GM19025 (cell line): ENCODE data around the gene DRICH1.
"Not testable (repeated sequence)": the region's sequence is repeated elsewhere in the genome, so short reads cannot be mapped to it uniquely, and the experiment has no call there.

Experiments used
- ATAC-seq: cut with Tn5 transposase; IDR thresholded peaks from one replicate; pipeline ENCODE4 v1.9.1; 2021; ENCODE audit warnings: mild to moderate bottlenecking, low read depth, moderate library complexity; ENCODE audit not compliant: unreplicated experiment

DRICH1 gene, protein sequence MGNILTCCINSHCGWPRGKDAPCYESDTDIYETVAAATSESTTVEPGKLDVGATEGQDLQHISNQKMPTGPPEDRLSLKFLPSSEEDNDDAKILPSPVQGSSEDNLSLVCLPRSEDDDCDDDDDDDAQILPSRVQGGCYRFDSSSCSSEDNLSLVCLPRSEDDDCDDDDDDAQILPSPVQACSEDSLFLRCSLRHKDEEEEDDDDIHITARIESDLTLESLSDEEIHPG

DNA sequence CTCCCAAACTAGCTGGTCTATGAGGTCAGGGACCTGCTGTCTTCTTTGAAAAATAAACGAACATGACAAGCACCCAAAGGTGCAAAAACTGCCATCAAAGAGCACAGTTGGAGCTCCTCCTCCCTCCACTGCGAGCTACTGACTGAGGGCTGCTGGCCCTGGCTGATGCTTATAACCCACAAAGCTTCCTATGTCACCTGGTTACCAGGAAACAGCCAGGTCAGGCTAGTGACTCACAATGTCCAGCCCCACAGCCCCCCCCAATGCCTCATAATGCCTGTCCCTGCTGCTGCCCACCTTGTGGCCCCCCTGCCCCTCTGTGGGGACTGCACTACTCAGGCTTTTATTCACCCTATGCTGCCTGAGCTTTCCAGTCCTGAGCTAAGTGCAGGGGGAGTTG is at the start of gene DRICH1:
Gene DRICH1 (minus strand): TSS at position 144 of the 400 bp plus-strand sequence. CDS start 298 bp downstream, outside the sequence.
- ATAC-seq, result no peak

DNA sequence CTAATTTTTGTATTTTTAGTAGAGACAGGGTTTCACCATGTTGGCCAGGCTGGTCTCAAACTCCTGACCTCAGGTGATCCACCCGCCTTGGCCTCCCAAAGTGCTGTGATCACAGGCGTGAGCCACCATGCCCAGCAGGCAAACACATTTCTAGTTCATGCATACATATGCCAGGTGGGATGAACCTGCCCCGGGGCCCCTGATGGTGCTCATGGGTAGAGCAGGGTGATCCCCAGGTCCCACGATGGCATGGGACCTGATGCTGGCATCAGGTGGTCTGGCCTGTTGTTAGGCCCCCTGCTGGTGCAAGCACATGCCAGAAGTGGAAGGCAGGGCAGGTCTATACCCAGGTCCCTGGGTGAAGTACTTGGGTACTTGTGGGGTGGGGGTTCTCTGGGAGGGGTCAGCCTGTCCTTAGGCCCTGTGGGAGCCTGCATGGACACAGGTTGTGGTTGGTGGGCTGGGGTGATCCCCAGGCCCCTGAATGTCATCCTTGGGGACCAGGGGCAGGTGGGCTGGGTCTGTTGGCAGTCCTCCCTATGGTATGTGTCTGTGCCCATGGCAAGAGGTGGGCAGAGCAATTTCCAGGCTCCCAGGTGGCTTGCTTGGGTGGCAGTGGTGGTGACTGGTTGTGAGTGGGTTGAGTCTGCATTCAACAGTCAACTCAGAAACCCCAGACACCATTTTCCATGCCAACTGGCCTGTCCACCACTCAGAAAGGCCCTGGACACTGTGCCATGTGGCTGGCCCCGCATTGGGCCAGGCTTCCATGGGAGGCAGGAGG is 49.1 kb upstream of the DRICH1 start:
- ATAC-seq, result no peak

DNA sequence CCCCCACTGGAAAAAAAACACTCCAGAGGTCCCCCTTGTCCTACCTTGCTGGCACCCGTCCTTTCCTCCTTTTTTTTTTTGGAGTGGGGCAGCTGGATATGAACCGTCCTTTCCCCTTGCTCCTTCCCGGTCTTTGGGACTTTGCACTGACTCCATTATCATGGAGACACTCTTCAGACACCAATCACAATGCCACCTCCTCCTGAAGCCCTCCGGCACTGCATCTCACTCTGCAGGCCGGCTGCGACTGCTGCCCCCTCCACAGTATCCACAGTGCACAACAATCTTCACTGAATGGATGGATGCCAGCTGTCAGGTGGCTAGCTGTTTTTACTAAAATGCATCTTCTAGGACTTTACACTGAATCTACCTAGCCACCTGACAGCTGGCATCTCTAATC is 46.0 kb upstream of the DRICH1 start:
- no peak for ATAC-seq

DNA sequence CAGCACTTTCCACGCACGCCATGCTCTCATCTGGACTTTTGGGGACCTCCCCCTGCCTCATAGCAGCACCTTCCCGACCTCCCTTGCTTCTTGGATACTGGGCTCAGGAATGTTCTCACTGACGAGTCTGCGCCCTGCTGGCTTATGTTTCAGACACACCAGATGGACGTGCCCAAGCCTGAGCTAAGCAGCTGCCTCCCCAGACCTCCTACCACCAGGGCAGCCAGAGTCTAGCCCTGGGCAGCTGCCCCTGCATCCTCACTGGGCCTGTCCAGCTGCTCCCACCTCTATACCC is 45.5 kb upstream of the DRICH1 start:
- ATAC-seq, result no peak

DNA sequence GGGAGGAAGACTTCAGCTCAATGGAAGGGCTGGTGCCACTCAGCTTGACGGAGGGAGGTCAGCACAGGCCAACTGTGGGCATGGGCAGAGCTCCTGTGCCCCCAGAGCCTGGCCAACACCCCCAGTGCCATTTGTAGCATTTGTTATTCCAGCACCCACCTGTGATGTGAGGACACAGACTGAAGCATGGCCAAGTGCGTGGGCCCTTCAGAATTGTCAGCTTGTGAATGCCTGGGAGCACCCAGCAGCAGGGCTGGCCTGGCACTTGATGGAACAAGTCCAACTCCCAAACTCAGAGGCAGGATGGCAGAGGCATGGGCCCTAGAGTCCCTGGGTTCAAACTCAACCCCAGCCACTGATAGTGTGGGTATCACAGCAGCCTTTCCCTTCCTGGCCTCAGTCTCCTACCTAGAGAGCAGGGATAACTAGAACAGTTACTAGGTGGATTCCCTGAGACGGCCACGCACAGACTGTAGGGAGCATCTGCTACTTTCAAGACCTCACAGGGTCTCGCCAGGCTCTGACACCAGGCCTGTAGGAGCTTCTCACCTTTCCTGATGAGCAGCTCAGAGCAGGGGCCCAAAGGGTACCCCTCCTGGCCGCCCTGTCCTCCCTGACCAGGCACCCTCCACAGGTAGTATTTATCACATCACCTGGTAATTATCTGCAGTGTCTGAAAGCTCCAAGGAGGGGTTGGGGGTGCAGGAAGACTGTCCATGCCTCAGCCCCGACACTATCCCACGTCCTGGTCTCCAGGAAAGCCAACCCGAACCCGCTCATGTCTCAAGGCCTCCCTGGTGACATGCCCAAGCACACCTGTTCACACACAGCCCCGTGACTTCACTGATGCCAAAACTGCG is 45.0 kb upstream of the DRICH1 start:
- not testable (repeated sequence) for ATAC-seq

DNA sequence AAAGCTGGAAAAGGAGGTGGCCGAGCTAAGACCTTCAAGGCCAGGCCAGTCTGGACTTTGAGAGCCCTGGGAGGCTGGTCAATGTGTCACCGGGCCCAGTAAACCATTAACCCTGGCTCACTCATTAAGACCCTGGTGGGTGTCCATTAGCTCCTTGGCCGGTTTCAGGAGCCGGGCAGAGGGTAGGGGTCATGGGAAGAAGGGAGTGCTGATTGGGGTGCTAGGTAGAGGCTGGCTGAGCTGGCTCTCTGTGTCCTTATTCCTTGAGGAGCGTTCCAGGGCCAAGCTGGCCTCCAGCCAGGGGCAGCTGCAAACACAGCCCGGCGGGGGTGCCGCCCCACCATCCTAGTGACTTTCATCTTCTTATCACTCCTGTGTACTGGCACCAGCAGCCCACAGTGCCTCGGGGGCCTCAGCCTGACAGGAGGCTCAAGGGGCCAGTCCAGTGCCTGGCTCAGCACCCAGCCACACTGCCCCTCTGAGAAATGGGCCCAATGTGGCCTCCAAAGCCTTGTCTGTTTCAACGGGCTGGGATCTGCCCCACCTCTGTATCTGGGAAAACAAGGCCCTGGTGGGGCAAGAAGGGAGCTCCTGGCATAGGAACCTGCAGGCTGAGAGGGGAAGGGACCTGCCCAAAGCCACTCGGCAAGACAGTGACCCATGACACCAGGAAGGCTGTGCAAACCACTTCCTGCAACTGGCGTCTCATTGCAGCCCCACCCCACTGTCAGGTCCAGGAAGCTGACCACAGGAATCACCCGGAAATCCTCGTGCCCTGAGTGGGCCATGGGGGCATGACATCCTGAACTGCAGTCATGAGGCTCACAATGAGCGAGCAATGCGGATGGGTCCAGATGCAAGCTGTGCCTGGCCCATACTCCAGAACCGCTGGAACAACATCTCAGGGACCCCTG is 43.6 kb upstream of the DRICH1 start:
- no peak for ATAC-seq

DNA sequence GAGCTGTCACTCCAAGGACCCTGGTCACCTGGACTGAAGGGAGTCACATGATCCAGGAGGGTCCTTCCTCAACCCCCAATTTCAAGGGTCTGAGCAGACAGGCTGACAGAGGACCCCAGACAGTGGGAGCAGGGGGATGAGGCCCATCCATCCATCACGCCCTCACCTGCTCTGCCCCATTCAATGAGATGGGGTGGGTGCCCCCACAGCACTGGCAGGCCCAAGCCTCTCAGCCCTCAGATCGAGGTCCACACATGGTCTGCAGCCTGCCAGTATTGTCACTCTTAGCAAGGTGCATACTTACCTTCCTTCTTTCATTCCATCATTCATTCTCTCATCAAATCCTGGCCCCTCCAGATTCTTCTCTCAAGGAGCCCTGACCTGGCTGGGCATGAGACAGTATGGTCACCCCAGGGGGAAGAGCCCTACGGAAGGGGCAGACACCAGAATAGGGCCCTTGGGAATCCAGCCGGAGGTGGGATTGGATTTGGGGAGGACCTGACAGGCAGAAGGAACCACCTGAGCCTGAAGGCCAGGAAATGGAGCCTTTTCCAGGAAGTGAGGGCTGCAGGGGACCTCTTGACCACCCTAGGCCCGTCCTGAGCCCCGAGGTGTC is 42.9 kb upstream of the DRICH1 start:
- ATAC-seq, result not testable (repeated sequence)

DNA sequence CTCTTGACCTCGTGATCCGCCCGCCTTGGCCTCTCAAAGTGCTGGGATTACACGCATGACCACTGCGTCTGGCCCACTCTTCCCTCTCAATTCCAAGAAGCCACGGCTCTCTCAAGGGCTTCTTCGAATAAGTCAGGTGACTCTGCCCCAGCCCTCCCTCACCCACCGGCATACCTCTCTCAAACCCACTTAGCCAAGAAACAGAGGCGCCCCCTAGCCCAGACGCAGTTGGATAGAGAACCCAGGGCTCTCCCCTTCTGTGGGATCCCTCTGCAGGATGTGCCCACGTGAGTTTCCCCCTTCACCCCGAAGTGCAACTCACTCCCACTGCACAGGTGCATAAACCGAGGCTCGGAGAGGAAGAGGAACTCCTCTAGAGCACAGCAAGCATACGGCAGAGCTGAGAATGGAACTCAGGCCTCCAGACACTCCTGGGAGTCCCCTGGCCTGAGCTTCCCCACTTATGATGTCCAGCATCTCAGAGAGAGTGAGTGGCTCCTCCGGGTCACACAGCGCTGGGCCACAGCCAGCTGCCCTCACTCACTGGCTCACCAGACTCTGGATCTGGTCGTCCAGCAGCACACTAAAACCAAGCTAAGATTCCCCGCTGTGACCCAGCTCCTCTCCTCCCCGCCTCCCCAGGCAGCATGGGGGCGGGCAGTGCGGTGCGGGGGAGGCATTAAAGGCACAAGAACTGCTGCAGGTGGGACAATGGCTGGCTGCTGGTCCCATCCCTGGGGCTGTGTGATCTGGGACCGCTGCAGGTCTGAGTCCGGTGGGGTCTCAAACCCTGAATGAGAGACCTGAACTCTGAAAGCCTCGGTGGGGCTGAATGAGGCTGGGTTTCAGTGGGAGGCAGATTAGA is 41.9 kb upstream of the DRICH1 start:
- ATAC-seq, result no peak

DNA sequence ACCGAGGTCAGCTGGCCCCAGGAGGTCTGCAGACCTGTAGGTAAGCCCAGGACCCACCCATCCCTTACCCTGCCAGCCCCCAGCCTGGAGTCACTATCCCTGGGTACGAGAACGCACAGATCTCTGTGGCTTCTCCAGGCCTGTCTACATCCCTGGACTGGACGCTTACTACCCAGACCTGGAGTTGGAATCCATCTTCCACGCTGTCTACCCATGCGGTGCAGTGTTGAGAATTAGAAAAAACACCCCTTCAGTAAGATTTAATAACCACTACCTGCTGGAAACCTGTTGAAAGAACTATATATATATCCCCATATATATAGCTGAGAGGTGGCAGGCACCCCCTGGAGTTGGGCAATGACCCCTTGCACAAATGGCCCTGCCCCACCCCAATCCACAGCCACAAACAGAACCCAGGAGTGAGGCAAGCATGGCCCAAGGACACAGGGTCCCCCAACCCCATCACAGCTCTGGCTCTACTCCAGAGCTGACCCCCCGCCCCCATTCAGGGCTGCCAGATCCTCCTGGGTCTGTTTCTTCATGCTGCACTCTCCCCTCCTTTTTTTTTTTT is 41.0 kb upstream of the DRICH1 start:
- no peak for ATAC-seq

DNA sequence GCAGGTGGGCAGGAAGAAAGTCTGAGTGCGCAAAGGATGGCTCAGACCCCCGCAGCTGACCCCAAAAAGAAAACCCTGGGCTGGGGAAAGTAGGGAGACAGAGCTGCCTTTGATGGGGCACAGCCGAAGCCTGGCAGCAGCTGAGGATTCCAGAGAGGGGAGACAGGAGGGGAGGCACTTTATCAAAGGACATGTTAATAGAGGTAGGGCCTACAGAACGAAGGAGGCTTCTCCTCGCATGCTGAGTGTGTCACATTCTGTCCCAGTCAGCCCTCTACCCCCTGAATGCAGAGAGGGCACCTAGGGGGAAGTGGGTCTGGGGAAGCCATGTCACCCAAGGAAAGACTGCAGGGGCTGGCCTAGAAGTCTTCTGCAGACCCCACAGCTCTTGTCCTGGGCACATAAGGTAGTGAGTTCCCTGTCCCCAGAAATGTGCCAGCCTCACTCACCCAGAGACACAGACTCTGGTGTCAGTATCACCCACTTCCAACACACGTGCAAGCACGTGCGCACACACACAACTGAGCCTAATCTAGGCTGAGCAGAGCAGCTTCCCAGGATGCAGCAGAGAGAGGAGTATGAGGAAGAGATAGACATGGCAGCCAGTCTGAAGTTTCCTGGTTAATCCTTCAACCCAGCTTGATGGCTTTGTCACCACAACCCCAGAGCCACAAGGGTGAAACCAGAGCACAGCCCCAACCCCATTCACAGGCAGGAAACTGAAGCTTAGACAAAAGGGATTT is 40.4 kb upstream of the DRICH1 start:
- not testable (repeated sequence) for ATAC-seq

DNA sequence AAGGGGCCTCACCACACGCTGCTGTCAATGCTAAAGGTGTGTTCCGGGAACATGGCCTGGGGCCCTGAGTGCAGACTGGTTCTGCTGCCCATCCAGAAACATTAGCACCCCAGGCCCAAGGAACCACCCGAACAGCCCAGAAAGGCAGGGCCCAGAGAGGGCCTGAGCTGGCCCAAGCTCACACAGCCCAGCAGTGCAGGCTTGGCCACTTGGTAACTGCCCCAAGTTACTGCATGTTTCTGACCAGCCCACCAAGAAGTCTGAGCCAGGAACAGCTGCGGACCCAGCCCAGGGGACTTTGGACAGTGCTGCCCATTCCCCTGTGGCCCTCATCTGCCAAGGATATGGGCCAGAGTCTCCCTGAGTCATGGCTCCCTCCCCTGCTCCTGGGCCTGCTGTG is 39.3 kb upstream of the DRICH1 start:
- not testable (repeated sequence) for ATAC-seq

DNA sequence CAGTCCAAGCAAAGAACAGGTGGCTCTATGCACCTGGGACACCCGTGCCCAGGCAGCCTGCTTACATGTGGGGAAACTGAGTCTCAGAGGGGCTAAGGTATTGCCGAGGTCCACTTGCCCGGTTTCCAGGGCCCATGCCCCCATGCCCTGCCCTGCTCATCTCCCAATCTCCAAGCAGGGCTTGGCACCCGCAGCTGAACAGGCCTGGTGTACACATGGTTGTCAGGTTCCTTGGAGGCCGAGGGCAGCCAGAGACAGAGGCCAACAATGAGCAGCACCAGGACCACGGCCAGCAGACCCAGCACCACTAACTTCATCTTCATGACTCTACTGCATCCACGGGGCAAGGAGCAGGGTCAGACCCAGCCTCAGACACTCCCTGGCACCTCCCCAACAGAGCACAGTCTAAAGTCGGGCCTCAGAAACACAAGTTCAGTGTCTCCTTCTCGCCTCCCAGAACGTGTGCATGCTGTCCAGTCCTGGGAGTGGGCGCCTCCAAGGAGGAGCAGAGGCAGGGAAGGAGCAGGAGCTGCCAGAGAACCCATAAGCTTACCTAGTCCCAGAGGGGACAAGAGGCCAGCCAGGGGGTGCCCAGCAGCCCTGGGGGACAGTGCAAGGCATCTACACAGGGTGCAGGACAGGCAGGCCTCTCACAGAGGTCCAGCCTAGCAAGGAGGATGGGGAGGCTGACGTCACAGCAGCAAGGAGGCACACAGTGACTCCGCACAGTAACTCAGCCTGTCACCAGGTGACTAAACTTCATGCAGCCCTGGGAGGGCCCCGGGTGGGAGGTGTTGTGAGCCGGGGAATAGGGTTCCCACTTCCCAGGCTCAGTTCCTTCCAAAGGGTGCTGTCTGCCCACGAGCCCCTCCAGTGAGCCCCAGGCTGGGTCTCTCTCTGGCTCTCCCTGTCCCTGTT is 38.5 kb upstream of the DRICH1 start:
- no peak for ATAC-seq

DNA sequence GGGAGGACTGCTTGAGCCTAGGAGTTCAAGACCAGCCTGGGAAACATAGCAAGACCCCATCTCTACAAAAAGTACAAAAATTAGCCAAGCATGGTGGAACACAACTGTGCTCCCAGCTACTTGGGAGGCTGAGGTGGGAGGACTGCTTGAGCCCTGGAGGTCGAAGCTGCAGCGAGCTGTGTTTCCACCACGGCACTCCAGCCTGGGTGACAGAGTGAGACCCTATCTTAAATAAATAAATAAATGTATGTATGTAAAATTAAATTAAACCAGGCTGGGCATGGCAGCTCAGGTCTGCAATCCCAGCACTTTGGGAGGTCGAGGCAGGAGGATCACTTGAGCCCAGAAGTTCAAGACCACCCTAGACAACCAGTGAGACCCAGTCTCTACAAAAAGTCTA is 28.3 kb upstream of the DRICH1 start:
- ATAC-seq, result not testable (repeated sequence)

DNA sequence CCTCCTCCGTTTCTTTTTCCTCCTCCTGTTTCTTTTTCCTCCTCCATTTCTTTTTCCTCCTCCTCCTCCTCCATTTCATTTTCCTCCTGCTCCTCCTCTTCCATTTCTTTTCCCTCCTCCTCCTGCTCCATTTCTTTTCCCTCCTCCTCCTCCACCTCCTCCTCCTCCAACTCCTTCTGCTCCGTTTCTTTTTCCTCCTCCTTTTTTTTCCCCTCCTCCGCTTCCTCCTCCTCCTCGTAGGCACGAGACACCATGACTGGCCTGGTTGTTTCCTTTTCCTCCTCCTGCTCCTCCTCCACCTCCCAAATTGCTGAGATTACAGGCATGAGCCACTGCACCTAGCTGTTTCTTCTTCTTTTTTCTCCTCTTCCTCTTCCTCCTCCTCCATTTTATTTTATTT is 25.6 kb upstream of the DRICH1 start:
- ATAC-seq, result no peak

DNA sequence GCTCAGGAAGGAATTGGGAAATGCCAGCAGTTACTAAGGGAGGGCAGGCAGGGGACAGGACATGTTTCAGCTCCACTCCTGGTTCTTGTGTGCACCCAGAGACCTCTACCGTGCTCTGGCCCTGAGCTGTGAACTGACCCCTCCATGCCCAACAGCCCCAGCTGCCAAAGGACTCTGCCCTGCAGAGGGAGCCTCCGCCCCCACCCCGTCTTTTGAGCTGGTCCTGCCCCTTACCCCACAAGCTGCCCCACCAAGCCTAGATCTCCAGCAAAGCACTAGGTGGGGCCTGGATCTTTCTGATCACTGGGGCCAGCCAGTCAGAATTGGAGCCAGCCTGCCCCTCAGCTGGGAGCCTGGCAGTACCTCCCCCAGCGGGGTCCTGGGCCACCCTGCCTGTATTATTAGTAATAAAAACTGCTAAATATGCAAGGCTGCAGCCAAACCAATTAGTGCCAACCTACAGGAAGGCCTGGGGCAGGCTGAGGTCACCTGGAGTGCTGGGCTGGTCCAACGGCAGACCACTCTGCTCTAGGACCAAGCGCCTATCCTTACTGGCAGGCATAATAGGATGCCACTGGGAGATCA is 23.9 kb upstream of the DRICH1 start:
- ATAC-seq, result no peak

DNA sequence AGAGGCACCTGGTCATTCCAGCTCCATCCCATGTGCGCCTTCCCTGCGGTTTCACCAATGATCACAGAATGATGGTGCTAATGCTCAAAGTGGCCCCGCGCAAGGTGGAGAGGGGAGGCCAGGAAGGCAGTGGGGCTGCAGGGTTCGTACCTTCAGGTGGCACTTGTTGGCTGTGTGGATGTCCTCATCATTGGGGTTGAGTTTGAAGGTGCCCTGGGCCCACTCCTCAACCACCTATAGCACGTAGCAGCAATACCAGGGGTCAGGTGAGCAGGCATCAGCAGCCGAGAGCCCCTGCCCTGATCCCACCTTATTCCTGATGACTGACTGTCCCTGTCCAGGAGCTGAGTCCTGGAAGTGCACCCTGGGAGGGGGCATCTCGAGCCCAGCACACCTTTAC is 20.6 kb upstream of the DRICH1 start:
- ATAC-seq, result no peak

DNA sequence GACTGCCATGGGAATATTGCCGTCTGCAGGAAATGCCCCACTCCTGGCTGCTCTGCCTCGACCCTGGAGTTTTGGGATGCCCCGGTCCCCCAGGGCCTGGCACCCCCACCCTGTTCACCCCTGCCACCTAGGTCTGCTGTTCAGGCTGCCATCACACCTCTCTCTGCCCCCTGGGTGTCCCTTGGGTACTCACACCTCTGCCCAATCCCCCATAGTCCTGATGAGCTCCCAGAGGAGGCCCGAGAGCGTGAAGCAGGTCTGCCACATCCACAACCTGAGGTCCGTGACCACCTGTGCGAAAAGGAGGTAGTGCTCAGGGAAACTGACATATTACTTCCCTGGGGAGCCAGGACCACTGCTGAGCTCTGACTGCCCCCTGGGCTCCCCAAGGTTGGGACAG is 20.2 kb upstream of the DRICH1 start:
- no peak for ATAC-seq
